Measurements from ENCODE around the gene EARS2.
A peak's percentile ranks its signal among the peaks of the same experiment; 100 is the strongest.

The EARS2 gene

DNA sequence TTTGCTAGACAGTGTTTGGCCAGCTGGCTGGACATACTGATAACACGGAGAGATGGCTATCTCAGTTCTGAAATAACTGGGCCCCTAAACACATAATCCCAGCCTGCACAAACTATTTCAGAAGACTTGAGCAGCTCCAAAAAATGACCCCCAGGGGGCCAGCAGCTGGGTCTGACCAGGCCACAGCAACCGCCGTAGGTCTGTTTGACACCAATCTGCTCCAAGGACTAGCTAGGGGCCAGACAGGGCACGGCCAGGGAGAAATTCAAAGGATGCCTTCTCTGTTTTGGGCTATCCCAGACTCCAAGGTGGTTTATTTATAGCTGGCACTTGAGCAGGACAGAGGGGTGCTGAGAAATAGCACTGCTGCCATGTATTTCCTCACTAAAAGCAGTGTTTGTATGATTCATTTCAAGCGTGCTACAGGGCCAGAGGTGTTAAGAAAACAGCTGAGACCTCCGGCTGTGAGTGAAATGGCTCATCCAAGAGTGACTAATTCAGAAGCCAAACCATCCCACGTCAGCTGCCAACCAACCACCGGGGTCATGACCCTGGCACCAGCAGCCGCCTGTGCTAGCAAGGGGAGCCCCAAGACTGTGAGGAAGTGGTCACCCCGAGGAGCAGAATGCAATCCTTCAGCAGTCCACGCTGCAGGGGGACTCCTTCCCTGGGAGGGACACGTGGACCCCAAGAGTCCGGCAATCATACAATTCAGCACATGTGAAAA lies 52.5 kb downstream of the EARS2 start:
- peaks cover 0 to 52% (median 29%) of the 10 kb centered on the region in 4 donors for H3K4me1 ChIP-seq
- H3K27ac ChIP-seq, result peak overlapping the region; percentile 60 to 64
- H3K9me3 ChIP-seq, result no peaks in the 10 kb centered on the region
- H3K27me3 ChIP-seq, result no peaks in the 10 kb centered on the region
- H3K36me3 ChIP-seq, result peaks cover 0 to 8% (median 0%) of the 10 kb centered on the region in 3 donors
- intact Hi-C loops (cut with DNase I; ENCODE audit: low total_unique reads), result loop anchor here (5.0 kb wide), 1 partner anchor 52 kb away; the partner anchor contains the start of gene COG7
- peak; percentile 65 to 82 for DNase-seq
- H3K4me3 ChIP-seq, result no peak overlapping the region
- TF ChIP-seq, protein P1, sequence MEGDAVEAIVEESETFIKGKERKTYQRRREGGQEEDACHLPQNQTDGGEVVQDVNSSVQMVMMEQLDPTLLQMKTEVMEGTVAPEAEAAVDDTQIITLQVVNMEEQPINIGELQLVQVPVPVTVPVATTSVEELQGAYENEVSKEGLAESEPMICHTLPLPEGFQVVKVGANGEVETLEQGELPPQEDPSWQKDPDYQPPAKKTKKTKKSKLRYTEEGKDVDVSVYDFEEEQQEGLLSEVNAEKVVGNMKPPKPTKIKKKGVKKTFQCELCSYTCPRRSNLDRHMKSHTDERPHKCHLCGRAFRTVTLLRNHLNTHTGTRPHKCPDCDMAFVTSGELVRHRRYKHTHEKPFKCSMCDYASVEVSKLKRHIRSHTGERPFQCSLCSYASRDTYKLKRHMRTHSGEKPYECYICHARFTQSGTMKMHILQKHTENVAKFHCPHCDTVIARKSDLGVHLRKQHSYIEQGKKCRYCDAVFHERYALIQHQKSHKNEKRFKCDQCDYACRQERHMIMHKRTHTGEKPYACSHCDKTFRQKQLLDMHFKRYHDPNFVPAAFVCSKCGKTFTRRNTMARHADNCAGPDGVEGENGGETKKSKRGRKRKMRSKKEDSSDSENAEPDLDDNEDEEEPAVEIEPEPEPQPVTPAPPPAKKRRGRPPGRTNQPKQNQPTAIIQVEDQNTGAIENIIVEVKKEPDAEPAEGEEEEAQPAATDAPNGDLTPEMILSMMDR (IDR thresholded peaks at IDR 0.05), result no peak

DNA sequence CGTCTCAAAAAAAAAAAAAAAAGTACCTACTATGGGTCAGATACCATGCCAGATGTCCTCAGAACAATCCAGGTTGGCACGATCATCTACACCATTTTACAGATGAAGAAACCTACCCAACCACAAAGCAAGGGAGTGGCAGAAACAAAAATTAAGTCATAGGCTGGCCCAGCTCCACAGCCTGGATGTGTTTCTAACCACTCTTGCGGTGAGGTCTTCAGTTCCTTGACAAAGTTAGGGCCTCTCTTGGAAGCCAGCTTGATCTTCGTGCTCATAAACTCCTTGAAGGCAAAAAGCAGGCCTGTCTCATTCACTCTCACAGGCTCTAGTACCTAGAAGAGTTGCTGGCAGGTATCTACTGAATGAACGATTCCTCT lies 53.1 kb downstream of the EARS2 start:
- Histone ChIP-seq H3K4me3 (no peak overlapping the region), H3K27me3 (no peaks in the 10 kb centered on the region), H3K9me3 (no peaks in the 10 kb centered on the region), H3K4me1 (peaks cover 0 to 50% (median 28%) of the 10 kb centered on the region in 4 donors), H3K27ac (peak overlapping the region; percentile 60 to 64), H3K36me3 (peaks cover 0 to 8% (median 0%) of the 10 kb centered on the region in 3 donors)
- TF ChIP-seq, protein P1 (IDR thresholded peaks at IDR 0.05), result no peak
- peak in 1 of 2 donors; percentile 54 for DNase-seq
- intact Hi-C loops (cut with DNase I; ENCODE audit: low total_unique reads), result no loop called here

DNA sequence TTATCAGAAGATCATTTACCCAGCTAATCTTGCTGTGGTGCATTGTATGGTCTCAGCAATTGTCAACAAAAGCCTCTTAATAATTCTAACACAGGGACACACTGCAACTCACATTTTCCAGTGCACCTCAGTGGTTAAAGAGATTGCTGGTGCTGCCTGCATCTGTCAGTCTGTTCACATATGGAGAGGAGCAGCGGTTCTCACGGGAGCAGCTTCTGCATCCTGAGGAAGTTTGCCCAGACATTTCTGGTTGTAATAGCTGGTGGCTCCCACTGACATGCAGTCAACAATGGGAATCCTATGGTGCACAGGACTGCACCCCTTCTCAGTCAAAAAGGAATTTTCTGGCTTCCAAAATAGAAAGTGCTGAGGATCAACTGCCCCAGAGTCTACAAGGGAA lies 54.7 kb downstream of the EARS2 start:
- Histone ChIP-seq H3K4me3 (no peak overlapping the region), H3K4me1 (peaks cover 0 to 34% (median 22%) of the 10 kb centered on the region in 4 donors), H3K27ac (no peak overlapping the region), H3K27me3 (no peaks in the 10 kb centered on the region), H3K9me3 (no peaks in the 10 kb centered on the region), H3K36me3 (peaks cover 0 to 8% (median 0%) of the 10 kb centered on the region in 3 donors)
- TF ChIP-seq, protein P1 (IDR thresholded peaks at IDR 0.05), result no peak
- DNase-seq, result no peak
- intact Hi-C loops (cut with DNase I; ENCODE audit: low total_unique reads), result no loop called here

DNA sequence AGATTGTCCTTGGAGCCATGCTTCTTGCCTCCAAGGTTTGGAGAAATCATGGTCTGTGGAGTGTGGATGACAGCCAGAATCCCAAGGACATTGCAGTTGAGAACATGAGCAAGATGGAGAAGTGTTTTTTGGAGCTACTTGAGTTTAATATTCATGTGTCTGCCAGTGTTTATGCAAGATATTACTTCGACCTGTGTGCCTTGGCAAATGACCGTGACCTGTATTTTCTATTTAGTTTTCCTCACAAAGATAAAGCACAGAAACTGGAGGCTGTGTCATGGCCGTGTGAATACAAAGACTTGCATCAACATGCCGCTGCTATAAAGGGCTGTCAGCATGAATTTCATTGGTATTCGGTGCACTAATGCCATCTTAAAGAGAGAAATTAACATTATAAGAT lies 55.9 kb downstream of the EARS2 start:
- Histone ChIP-seq H3K36me3 (peaks cover 0 to 8% (median 0%) of the 10 kb centered on the region in 3 donors), H3K27ac (no peak overlapping the region)
- intact Hi-C loops (cut with DNase I; ENCODE audit: low total_unique reads), result no loop called here

DNA sequence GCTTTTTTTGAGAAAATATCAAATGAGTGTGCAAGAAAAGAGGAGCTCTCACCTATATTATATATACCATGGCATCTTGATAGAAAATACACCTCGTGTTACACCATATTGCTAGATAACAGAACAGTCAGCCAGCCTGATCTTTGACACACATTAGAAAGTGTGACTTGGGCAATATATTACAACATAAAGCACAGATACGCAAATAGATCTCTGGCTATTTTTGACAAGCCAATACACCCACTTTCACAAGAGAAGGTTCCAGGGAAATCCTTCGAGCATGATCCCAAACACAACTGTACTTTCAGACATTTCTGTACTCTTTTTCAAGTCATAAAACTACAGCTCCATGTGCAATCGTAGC lies 56.3 kb downstream of the EARS2 start:
- Histone ChIP-seq H3K4me1 (peaks cover 0 to 26% (median 17%) of the 10 kb centered on the region in 4 donors), H3K4me3 (no peak overlapping the region), H3K27ac (no peak overlapping the region), H3K9me3 (no peaks in the 10 kb centered on the region), H3K27me3 (no peaks in the 10 kb centered on the region), H3K36me3 (peaks cover 0 to 8% (median 0%) of the 10 kb centered on the region in 3 donors)
- intact Hi-C loops (cut with DNase I; ENCODE audit: low total_unique reads), result no loop called here
- TF ChIP-seq, protein P1 (IDR thresholded peaks at IDR 0.05), result no peak
- no peak for DNase-seq

More for the DNA sequence above, 55.9 kb downstream of the EARS2 start:
- Histone ChIP-seq H3K9me3 (no peaks in the 10 kb centered on the region), H3K4me3 (no peak overlapping the region), H3K27me3 (no peaks in the 10 kb centered on the region), H3K4me1 (peaks cover 0 to 27% (median 21%) of the 10 kb centered on the region in 4 donors)
- TF ChIP-seq, protein P1 (IDR thresholded peaks at IDR 0.05), result no peak
- DNase-seq, result no peak
